ENCODE data around the gene MMD2. TPM values are rescaled to one million over a fixed set of nuclear protein-coding genes. Genes with fewer than 3 reads are reported as not detected.

The MMD2 gene
- total RNA-seq, 1 experiment from 2014 or later: not detected

- no peak for DNase-seq (ENCODE audit: low spot score)
Observed at GRCh38 chr7:4957847-4958476, 1.0 kb downstream of the MMD2 start.

GRCh38 chr7:4951903-4952636 is 6.9 kb downstream of the MMD2 start:
- DNase-seq (ENCODE audit: low spot score): peak; percentile 42

- DNase-seq (ENCODE audit: low spot score): no peak
Observed at GRCh38 chr7:4951304-4951703, 7.7 kb downstream of the MMD2 start.

GRCh38 chr7:4948402-4948801 is 10.6 kb downstream of the MMD2 start:
- no peak for DNase-seq (ENCODE audit: low spot score)

- DNase-seq (ENCODE audit: low spot score): no peak
Observed at GRCh38 chr7:4945949-4946348, 13.0 kb downstream of the MMD2 start.

- no peak for DNase-seq (ENCODE audit: low spot score)
Observed at GRCh38 chr7:4944939-4945338, 14.0 kb downstream of the MMD2 start.

GRCh38 chr7:4943297-4943696 is 15.7 kb downstream of the MMD2 start:
- no peak for DNase-seq (ENCODE audit: low spot score)

- DNase-seq (ENCODE audit: low spot score): no peak
Observed at GRCh38 chr7:4939971-4940728, 18.8 kb downstream of the MMD2 start.

- DNase-seq (ENCODE audit: low spot score): no peak
Observed at GRCh38 chr7:4937411-4937810, 21.6 kb downstream of the MMD2 start.

- no peak for DNase-seq (ENCODE audit: low spot score)
Observed at GRCh38 chr7:4934419-4935025, 24.5 kb downstream of the MMD2 start.

GRCh38 chr7:4931943-4932342 is 27.0 kb downstream of the MMD2 start:
- DNase-seq (ENCODE audit: low spot score): peak; percentile 20

- DNase-seq (ENCODE audit: low spot score): no peak
Observed at GRCh38 chr7:4929005-4929404, 30.0 kb downstream of the MMD2 start.

- no peak for DNase-seq (ENCODE audit: low spot score)
Observed at GRCh38 chr7:4928445-4928844, 30.5 kb downstream of the MMD2 start.

GRCh38 chr7:4919969-4920766 is 38.8 kb downstream of the MMD2 start:
- no peak for DNase-seq (ENCODE audit: low spot score)

GRCh38 chr7:4916113-4916512 is 42.9 kb downstream of the MMD2 start:
- no peak for DNase-seq (ENCODE audit: low spot score)

- DNase-seq (ENCODE audit: low spot score): no peak
Observed at GRCh38 chr7:4911111-4911828, 47.7 kb downstream of the MMD2 start.

GRCh38 chr7:4906682-4907081 is 52.3 kb downstream of the MMD2 start:
- DNase-seq (ENCODE audit: low spot score): no peak

- no peak for DNase-seq (ENCODE audit: low spot score)
Observed at GRCh38 chr7:4905171-4905570, 53.8 kb downstream of the MMD2 start.

- DNase-seq (ENCODE audit: low spot score): no peak
Observed at GRCh38 chr7:4904346-4904745, 54.6 kb downstream of the MMD2 start.

- DNase-seq (ENCODE audit: low spot score): no peak
Observed at GRCh38 chr7:4895766-4896165, 63.2 kb downstream of the MMD2 start.

GRCh38 chr7:4894482-4894881 is 64.5 kb downstream of the MMD2 start:
- no peak for DNase-seq (ENCODE audit: low spot score)
